ENCODE results near the gene TGM3. TPM values are rescaled to one million over a fixed set of nuclear protein-coding genes. Genes with fewer than 3 reads are reported as not detected.

TGM3 gene
- total and polyA plus RNA-seq, 2 donors (not counting 1 experiment from before 2014, with no cell fraction given), result under 0.01 TPM; not detected in 1

DNA sequence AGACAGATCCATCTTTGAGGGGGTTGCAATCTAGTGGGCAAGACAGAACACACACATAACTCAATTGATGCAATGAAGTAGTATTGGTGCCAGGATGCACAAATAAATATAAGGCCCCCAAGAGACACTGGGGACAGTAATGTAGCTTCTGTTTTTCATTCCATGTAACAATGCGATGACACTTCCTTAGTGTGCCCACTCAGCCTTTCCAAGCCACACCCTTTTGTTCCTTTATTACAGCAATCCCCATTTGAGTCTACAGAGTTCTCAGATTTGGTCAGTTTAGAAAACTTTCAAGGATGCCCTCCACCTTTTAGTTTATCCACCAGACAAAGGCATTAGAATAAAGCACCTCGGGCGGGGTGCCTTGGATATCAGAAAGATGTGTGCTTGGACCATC, 15.5 kb downstream of the TGM3 start:
- Histone ChIP-seq H4K20me1 (ENCODE audit: control insufficient read depth, extremely low read depth, insufficient read depth, low read length) (no peaks in the 10 kb centered on the region), H3K36me3 (ENCODE audit: control insufficient read depth, insufficient read depth, low read length) (no peaks in the 10 kb centered on the region), H2AFZ (ENCODE audit: low read length) (no peak overlapping the region), H3K4me1 (ENCODE audit: control insufficient read depth, extremely low read depth, insufficient read depth, low read length) (no peaks in the 10 kb centered on the region), H3K4me2 (ENCODE audit: extremely low read depth, insufficient read depth, low read length) (no peak overlapping the region), H3K79me2 (ENCODE audit: control insufficient read depth, insufficient read depth, low read length) (no peaks in the 10 kb centered on the region), H3K4me3 (replicated peaks in 1 of 4; ENCODE audit: control extremely low read depth in 1 of 4, insufficient read depth in 1 of 4, low read depth in 3 of 4, low read length in 4 of 4) (no peak overlapping the region), H3K9ac (ENCODE audit: insufficient read depth, low read length) (no peak overlapping the region), H3K9me3 (ENCODE audit: control insufficient read depth, insufficient read depth, low read depth, low read length) (no peaks in the 10 kb centered on the region), H3K27me3 (ENCODE audit: control insufficient read depth, insufficient read depth, low read length) (peaks cover 3% of the 10 kb centered on the region), H3K27ac (ENCODE audit: insufficient read depth, low read length) (no peak overlapping the region)
- TF ChIP-seq CTCF (conservative IDR thresholded peaks at IDR 0.05 in 1 of 2, IDR thresholded peaks at IDR 0.05 in 1 of 2; ENCODE audit: low read depth in 1 of 2, low read length in 2 of 2) (no peak), EZH2 (IDR thresholded peaks at IDR 0.05; ENCODE audit: low read length, missing control alignments) (no peak)
- no peak for DNase-seq (ENCODE audit: low read depth in 2 of 2)

- Histone ChIP-seq H3K36me3 (ENCODE audit: control insufficient read depth, insufficient read depth, low read length) (no peaks in the 10 kb centered on the region), H4K20me1 (ENCODE audit: control insufficient read depth, extremely low read depth, insufficient read depth, low read length) (no peaks in the 10 kb centered on the region), H3K27ac (ENCODE audit: insufficient read depth, low read length) (no peak overlapping the region), H3K4me3 (replicated peaks in 1 of 4; ENCODE audit: control extremely low read depth in 1 of 4, insufficient read depth in 1 of 4, low read depth in 3 of 4, low read length in 4 of 4) (no peak overlapping the region), H2AFZ (ENCODE audit: low read length) (no peak overlapping the region), H3K9ac (ENCODE audit: insufficient read depth, low read length) (no peak overlapping the region), H3K4me2 (ENCODE audit: extremely low read depth, insufficient read depth, low read length) (no peak overlapping the region), H3K9me3 (ENCODE audit: control insufficient read depth, insufficient read depth, low read depth, low read length) (no peaks in the 10 kb centered on the region), H3K79me2 (ENCODE audit: control insufficient read depth, insufficient read depth, low read length) (no peaks in the 10 kb centered on the region), H3K4me1 (ENCODE audit: control insufficient read depth, extremely low read depth, insufficient read depth, low read length) (no peaks in the 10 kb centered on the region), H3K27me3 (ENCODE audit: control insufficient read depth, insufficient read depth, low read length) (peaks cover 3% of the 10 kb centered on the region)
- DNase-seq (ENCODE audit: low read depth in 2 of 2), result no peak
- no peak for TF ChIP-seq EZH2 (IDR thresholded peaks at IDR 0.05; ENCODE audit: low read length, missing control alignments)
- TF ChIP-seq CTCF (conservative IDR thresholded peaks at IDR 0.05 in 1 of 2, IDR thresholded peaks at IDR 0.05 in 1 of 2; ENCODE audit: low read depth in 1 of 2, low read length in 2 of 2), result no peak
These were observed 17.1 kb downstream of the TGM3 start for GRCh38 chr20:2312876-2313275.

DNA sequence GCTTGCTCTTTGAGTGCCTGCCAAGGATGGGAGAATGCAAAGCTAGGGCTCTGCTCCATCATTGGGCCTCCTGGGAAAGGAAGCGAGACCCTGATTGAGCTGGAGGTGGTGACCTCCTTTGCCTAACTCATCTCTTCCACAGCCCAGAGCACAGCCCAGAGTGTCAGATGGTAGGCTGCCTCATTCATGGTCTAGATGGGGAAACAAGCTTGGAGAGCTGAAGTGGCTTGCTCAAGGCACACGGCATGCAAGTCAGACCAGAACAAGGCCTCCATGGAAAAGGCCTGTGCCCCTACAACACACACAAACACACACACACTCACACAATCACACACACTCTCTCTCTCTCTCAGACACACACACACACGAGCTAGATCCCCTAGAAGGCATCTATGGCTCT, 17.5 kb downstream of the TGM3 start:
- TF ChIP-seq CTCF (conservative IDR thresholded peaks at IDR 0.05 in 1 of 2, IDR thresholded peaks at IDR 0.05 in 1 of 2; ENCODE audit: low read depth in 1 of 2, low read length in 2 of 2) (no peak), EZH2 (IDR thresholded peaks at IDR 0.05; ENCODE audit: low read length, missing control alignments) (no peak)
- no peak overlapping the region for H3K4me3 ChIP-seq (replicated peaks in 1 of 4; ENCODE audit: control extremely low read depth in 1 of 4, insufficient read depth in 1 of 4, low read depth in 3 of 4, low read length in 4 of 4)
- H2AFZ ChIP-seq (ENCODE audit: low read length), result no peak overlapping the region
- H3K4me2 ChIP-seq (ENCODE audit: extremely low read depth, insufficient read depth, low read length), result no peak overlapping the region
- H3K27me3 ChIP-seq (ENCODE audit: control insufficient read depth, insufficient read depth, low read length), result peaks cover 3% of the 10 kb centered on the region
- no peaks in the 10 kb centered on the region for H3K36me3 ChIP-seq (ENCODE audit: control insufficient read depth, insufficient read depth, low read length)
- no peak for DNase-seq (ENCODE audit: low read depth in 2 of 2)
- no peak overlapping the region for H3K9ac ChIP-seq (ENCODE audit: insufficient read depth, low read length)
- H3K9me3 ChIP-seq (ENCODE audit: control insufficient read depth, insufficient read depth, low read depth, low read length), result no peaks in the 10 kb centered on the region
- H3K4me1 ChIP-seq (ENCODE audit: control insufficient read depth, extremely low read depth, insufficient read depth, low read length), result no peaks in the 10 kb centered on the region
- no peak overlapping the region for H3K27ac ChIP-seq (ENCODE audit: insufficient read depth, low read length)
- no peaks in the 10 kb centered on the region for H4K20me1 ChIP-seq (ENCODE audit: control insufficient read depth, extremely low read depth, insufficient read depth, low read length)
- no peaks in the 10 kb centered on the region for H3K79me2 ChIP-seq (ENCODE audit: control insufficient read depth, insufficient read depth, low read length)
